H1 (cell line): ENCODE data around the gene ATXN2. TPM values are rescaled to one million over a fixed set of nuclear protein-coding genes. Genes with fewer than 3 reads are reported as not detected.

Experiments
- ATF3 ChIP-seq: IDR thresholded peaks from 2 replicates; pipeline ENCODE4 v1.6.1; 2011; ENCODE audit warnings: low read depth, mild to moderate bottlenecking, low read length; ENCODE audit not compliant: insufficient read depth
- NRF1 ChIP-seq: IDR thresholded peaks from 2 replicates; pipeline ENCODE4 v1.6.1; 2011; ENCODE audit warnings: mild to moderate bottlenecking, low read depth, low read length, improper control_type of control experiment
- SP4 ChIP-seq: IDR thresholded peaks from 2 replicates; pipeline ENCODE4 v1.6.1; 2012; ENCODE audit warnings: low read length, inconsistent platforms
- polyA plus RNA-seq, 7 experiments: library from polyadenylated mRNA; depleted of rRNA in 3 of 7; stranded (reverse) in 5 of 7; unstranded in 2 of 7; fragments of >200 nt in 5 of 7; fragments of 200-250 nt in 2 of 7; gene quantifications; 1 replicate in 5 of 7; 2 replicates in 1 of 7; 4 replicates in 1 of 7; pipeline versions ENCODE4 v1.2.1 to v1.2.3, GENCODE V29; 2011 to 2013; ENCODE audit warnings: missing spikeins in 2 of 7, mixed read lengths in 2 of 7
- total RNA-seq: library from RNA; stranded (reverse); fragmentation: NEBNext Ultra II Directional; extraction: Animal tissue kit (Norgen Biotek cat#: 25700); gene quantifications from 2 replicates; pipeline ENCODE4 v1.2.1, GENCODE V29; 2021

The ATXN2 gene
- total and polyA plus RNA-seq, 2 of the 8 experiments (the other 6 are each of a cell fraction or from before 2014, with no cell fraction given) = 46.6 to 80.7 TPM

- TF ChIP-seq ATF3 (no peak), SP4 (no peak), NRF1 (no peak)
- TF ChIP-seq, all 59 proteins: peak for 0
Observed at GRCh38 chr12:111588010-111588409, 11.1 kb downstream of the ATXN2 start (continued).
